ENCODE measurements around the gene ATP5IF1.

The ATP5IF1 gene

DNA sequence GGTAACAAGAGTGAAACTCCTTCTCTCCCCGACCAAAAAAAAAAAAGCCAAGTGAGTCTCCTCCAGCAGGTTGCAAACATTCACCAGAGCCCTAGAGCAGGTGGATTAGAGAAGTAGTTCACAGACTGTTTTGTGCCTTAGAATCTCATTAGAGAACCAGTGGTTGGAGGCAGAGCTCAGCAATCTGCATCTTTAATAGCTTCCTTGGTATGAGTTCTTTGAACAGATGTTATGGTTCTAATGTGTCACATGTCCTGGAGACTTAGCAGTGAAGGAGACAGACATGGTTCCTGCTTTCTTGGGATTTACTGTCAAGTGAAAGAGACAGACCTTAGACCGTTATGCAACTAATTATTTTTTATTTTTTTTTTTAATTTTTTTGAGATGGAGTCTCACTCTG is 50.2 kb downstream of the ATP5IF1 start:
- no peak overlapping the region for H3K4me3 ChIP-seq (ENCODE audit: control insufficient read depth, low read depth, low read length)
- DNase-seq (ENCODE audit: low read depth), result no peak
- TF ChIP-seq, protein P1, sequence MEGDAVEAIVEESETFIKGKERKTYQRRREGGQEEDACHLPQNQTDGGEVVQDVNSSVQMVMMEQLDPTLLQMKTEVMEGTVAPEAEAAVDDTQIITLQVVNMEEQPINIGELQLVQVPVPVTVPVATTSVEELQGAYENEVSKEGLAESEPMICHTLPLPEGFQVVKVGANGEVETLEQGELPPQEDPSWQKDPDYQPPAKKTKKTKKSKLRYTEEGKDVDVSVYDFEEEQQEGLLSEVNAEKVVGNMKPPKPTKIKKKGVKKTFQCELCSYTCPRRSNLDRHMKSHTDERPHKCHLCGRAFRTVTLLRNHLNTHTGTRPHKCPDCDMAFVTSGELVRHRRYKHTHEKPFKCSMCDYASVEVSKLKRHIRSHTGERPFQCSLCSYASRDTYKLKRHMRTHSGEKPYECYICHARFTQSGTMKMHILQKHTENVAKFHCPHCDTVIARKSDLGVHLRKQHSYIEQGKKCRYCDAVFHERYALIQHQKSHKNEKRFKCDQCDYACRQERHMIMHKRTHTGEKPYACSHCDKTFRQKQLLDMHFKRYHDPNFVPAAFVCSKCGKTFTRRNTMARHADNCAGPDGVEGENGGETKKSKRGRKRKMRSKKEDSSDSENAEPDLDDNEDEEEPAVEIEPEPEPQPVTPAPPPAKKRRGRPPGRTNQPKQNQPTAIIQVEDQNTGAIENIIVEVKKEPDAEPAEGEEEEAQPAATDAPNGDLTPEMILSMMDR (IDR thresholded peaks at IDR 0.05; ENCODE audit: control insufficient read depth, insufficient read depth, low read depth, low read length, missing control alignments), result no peak
